Measurements from ENCODE around the gene NAV2.

- no peak for TF ChIP-seq CTCF (IDR thresholded peaks at IDR 0.05)
- TF ChIP-seq POLR2A (IDR thresholded peaks at IDR 0.05) = no peak
- TF ChIP-seq EP300 (IDR thresholded peaks at IDR 0.05) = no peak
These were observed 10.0 kb upstream of the NAV2 start for GRCh38 chr11:19702620-19703019.
